ENCODE measurements around the gene SNUPN. TPM values are rescaled to one million over a fixed set of nuclear protein-coding genes. Genes with fewer than 3 reads are reported as not detected.
"Not testable (repeated sequence)": the region's sequence is repeated elsewhere in the genome, so short reads cannot be mapped to it uniquely, and the experiment has no call there.

SNUPN gene
- total RNA-seq, 1 experiment from 2014 or later, result 19.2 TPM

DNA sequence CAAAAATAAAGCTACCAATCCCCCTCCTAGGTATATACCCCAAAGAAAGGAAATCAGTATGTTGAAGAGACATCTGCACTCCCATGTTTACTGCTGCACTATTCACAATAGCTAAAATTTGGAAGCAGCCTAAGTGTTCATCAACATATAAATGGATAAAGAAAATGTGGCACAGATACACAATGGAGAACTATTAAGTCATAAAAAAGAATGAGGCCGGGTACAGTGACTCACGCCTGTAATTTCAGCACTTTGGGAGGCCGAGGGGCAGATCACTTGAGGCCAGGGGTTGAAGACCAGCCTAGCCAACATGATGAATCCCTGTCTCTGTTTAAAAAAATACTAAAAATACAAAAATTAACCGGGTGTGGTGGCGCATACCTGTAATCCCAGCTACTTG, 36.5 kb downstream of the SNUPN start:
- Histone ChIP-seq H3K36me3 (replicated peaks; ENCODE audit: control insufficient read depth, insufficient read depth, low read length) (no peaks in the 10 kb centered on the region), H3K27me3 (ENCODE audit: control insufficient read depth, insufficient read depth, low read length) (no peaks in the 10 kb centered on the region), H3K4me3 (ENCODE audit: insufficient read depth, low read depth, low read length) (no peak overlapping the region)
- DNase-seq, result no peak

DNA sequence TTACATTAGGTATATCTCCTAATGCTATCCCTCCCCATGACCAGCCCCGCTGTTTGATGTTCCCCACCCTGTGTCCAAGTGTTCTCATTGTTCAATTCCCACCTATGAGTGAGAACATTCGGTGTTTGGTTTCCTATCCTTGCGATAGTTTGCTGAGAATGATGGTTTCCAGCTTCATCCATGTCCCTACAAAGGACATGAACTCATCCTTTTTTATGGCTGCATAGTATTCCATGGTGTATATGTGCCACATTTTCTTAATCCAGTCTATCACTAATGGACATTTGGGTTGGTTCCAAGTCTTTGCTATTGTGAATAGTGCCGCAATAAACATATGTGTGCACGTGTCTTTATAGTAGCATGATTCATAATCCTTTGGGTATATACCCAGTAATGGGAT, 39.1 kb downstream of the SNUPN start:
- not testable (repeated sequence) for H3K36me3 ChIP-seq (replicated peaks; ENCODE audit: control insufficient read depth, insufficient read depth, low read length); H3K4me3 ChIP-seq (ENCODE audit: insufficient read depth, low read depth, low read length); H3K27me3 ChIP-seq (ENCODE audit: control insufficient read depth, insufficient read depth, low read length); DNase-seq

DNA sequence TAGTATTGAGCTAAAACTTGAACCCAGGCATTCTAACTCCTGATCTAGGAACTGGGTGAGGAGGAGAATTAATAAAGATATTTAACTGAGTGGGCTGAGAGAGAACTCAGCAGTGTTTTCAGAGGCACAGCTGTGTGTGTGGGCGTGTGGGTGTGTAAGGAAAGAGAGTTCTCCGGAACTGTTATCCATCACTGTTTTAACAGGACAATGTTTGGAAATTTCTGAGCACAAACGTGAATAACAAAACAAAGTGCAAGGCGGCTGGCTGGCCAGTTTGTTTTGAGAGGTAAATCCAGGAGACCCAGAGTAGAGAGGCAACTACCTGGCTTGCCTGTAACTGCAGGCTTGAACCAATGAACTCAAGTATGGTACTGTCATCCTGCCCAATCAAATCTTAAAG, 41.4 kb downstream of the SNUPN start:
- Histone ChIP-seq H3K36me3 (replicated peaks; ENCODE audit: control insufficient read depth, insufficient read depth, low read length) (no peaks in the 10 kb centered on the region), H3K27me3 (ENCODE audit: control insufficient read depth, insufficient read depth, low read length) (no peaks in the 10 kb centered on the region), H3K4me3 (ENCODE audit: insufficient read depth, low read depth, low read length) (no peak overlapping the region)
- no peak for DNase-seq

DNA sequence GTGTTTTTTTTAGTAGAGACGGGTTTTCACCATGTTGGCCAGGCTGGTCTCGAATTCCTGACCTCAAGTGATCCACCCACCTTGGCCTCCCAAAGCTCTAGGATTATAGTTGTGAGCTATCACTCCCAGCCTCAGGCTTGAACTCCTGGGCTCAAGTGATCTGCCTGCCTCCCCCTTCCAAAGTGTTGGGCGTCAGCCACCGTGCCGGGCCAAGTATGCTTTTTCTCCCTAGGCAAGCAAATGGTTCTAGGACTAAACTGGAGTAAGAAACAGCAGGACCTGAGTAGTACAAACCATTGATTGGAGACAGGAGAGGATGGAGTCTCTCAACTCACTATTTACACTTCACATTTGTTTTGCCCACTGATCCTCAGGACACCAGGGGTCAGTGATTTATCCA, 41.8 kb downstream of the SNUPN start:
- DNase-seq, result no peak
- H3K27me3 ChIP-seq (ENCODE audit: control insufficient read depth, insufficient read depth, low read length), result no peaks in the 10 kb centered on the region
- H3K4me3 ChIP-seq (ENCODE audit: insufficient read depth, low read depth, low read length), result no peak overlapping the region
- no peaks in the 10 kb centered on the region for H3K36me3 ChIP-seq (replicated peaks; ENCODE audit: control insufficient read depth, insufficient read depth, low read length)

DNA sequence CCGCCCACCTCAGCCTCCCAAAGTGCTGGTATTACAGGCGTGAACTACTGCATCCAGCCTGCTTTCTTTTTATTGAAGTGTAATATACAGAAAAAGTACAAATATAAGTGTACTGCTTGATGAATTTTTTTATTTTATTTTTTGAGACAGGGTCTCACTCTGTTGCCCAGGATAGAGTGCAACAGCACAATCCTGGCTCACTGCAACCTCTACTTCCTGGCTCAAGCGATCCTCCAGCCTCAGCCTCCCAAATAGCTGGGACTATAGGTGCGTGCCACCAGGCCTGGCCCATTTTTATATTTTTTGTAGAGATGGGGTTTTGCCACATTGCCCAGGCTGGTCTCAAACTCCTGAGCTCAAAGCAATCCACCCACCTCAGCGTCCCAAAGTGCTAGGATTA, 42.6 kb downstream of the SNUPN start:
- not testable (repeated sequence) for H3K27me3 ChIP-seq (ENCODE audit: control insufficient read depth, insufficient read depth, low read length); H3K4me3 ChIP-seq (ENCODE audit: insufficient read depth, low read depth, low read length); H3K36me3 ChIP-seq (replicated peaks; ENCODE audit: control insufficient read depth, insufficient read depth, low read length); DNase-seq

DNA sequence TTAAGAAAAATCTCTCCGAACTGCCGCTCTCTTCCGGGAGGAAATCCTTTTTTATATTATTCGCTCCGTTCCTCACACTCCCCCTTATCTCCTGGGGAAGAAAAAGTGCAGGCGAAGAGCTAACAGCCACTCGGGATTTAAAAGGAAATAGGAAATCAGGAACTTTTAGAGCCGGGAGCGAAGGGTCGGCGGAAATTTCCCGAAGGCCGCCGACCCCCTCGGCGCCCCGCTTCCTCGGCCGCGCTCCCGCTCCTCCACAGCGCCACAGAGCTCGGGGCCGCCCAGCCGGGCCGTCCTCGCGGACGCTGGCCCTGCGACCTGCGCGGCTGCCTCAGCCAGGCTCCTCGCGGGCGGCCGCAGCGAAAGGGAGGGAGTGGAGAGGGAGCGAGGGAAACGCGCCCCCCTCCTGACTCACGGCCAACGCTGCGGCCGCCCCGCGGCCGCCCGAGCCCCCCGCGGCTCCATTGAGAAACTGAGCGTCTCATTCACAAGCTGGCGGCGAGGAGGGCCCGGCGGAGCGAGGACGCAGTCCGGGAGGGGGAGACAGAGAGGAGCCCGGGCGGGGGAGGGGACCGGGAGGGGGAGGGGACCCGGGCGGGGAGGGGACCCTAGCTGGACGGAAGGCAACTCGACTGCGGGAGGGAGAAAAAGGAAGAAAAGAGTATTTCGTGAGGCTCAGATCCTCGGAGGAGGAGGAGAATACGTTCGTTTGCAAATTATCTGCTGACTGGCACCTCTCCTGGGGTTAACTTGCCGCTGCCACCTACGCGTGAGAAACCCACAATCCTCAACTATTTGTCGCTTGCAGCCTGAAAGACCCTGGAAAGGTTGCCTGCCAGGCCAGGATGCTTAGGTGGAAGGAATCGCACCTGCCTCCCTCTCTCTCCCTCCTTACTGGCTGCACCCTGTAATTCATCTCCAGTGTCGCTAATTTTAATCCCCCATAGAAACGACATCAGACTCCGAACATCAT, 46.3 kb downstream of the SNUPN start, which contains the start of gene PTPN9:
Gene PTPN9, minus strand, starts transcription at position 368 of the 973 bp plus-strand sequence. CDS start 539 bp downstream, outside the sequence.
- peak; percentile 98 for DNase-seq
- no peaks in the 10 kb centered on the region for H3K27me3 ChIP-seq (ENCODE audit: control insufficient read depth, insufficient read depth, low read length)
- no peaks in the 10 kb centered on the region for H3K36me3 ChIP-seq (replicated peaks; ENCODE audit: control insufficient read depth, insufficient read depth, low read length)

DNA sequence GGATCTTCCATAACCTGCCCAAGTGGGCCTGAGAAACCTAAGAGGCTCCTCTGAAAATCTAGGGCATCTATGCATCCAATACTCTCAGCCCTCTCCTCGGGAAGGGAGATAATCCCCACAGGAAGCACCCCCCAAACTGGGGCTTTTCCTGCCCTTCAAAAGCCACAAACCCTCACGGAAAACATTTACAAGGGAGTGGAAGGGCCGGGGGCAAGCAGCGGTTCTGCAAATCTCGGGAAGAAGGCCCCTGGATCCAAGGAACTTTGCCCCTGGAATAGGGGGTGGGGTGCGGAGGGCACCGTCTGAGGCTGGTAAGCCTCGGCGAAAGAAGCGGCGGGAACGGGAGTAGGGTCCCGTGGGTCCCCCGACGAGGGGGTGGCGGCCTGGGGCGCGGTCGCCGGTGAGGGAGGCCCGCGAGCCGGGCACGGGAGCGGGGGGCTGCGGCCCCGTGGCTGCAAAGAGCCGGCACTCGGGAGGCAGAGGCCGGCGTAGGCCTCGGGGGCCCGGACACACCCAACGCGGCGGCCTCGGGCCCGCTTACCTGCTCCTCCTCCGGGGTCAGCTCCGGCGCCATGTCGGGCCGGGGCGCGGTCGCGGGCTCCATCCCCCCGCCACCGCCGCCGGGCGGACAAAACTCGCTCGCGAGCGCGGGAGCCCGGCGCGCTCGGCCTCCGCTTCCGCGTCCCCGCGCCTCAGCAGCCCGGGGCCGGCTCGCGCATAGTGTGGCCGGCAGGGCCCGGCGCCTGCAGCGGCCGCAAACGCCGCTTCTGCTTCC, 47.2 kb downstream of the SNUPN start:
- Histone ChIP-seq H3K36me3 (replicated peaks; ENCODE audit: control insufficient read depth, insufficient read depth, low read length) (no peaks in the 10 kb centered on the region), H3K4me3 (ENCODE audit: insufficient read depth, low read depth, low read length) (peak overlapping the region; percentile 52), H3K27me3 (ENCODE audit: control insufficient read depth, insufficient read depth, low read length) (no peaks in the 10 kb centered on the region)
- peak; percentile 76 for DNase-seq

More for the DNA sequence above, 46.3 kb downstream of the SNUPN start, which contains the start of gene PTPN9:
- H3K4me3 ChIP-seq (ENCODE audit: insufficient read depth, low read depth, low read length), result peak within 1 kb of the TSS; percentile 52

DNA sequence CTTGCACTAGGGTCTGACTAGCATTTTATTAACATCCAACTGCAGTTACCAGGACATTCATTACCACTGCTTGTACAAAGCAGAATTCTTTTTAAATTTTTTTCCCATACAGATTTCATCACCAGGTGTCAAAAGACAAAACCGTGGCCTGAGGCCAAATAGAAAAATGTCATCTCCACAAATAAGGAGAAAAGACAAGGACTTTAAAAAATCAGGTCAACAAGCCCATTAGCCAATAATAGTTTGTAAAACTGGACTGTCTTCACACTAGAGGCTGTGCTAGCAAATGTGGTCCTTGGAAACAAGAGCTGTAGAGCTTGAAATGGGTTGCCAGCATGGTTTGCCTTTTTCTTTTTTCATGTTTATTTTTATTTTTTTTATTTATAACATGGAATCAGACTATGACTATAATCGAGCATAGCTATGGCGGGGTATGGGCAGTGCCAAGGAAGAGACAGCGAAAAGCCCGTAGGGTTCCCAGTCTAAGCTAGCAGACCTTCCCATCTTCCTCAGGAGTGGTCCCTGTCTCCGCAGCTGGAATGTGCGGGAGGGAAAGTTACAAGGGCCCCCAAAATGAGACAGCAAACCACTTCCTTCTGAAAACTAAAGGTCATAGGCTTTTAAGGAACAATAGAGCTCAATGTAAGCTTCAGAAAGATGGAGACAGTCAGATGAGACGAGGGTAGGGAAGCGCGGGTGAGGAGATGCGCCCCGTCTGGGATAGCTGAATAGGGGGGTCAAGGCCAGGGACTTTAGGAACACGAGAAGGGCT, 47.9 kb downstream of the SNUPN start:
- Histone ChIP-seq H3K4me3 (ENCODE audit: insufficient read depth, low read depth, low read length) (peak overlapping the region; percentile 52), H3K36me3 (replicated peaks; ENCODE audit: control insufficient read depth, insufficient read depth, low read length) (no peaks in the 10 kb centered on the region), H3K27me3 (ENCODE audit: control insufficient read depth, insufficient read depth, low read length) (no peaks in the 10 kb centered on the region)
- DNase-seq, result peak; percentile 49

DNA sequence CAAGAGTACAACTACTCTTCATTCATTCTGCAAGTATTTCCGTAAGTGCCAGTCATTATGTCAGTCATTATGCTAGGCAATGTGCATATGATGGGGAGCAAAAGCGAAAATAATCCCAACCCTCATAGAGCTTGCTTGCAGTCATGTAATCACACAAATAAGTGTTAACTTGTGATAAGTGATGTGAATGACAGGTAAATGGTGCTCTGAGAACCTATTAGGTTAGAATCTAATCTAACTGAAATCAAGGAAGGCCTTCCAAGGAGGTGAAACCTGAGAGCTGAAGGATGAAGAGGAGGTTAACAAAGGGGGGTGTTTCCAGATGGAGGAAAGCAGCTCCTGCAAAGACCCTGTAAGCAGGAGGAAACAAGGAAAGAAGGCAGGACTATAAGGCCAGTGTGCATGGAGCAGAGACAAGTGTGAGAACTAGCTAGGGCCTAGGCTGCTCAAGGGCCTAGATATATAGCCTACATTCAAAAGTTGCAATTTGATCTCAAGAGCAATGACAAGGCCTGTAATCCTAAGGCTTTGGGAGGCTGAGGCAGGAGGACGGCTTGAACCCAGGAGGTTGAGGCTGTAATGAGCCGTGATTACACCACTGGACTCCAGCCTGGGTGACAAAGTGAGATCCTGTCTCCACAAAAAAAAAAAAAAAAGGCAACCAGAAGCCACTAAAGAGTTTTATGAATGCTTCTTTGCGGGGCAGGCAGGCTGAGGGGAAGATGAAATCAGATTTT, 51.7 kb downstream of the SNUPN start:
- peak; percentile 59 for DNase-seq
- Histone ChIP-seq H3K27me3 (ENCODE audit: control insufficient read depth, insufficient read depth, low read length) (no peaks in the 10 kb centered on the region), H3K36me3 (replicated peaks; ENCODE audit: control insufficient read depth, insufficient read depth, low read length) (no peaks in the 10 kb centered on the region), H3K4me3 (ENCODE audit: insufficient read depth, low read depth, low read length) (no peak overlapping the region)

DNA sequence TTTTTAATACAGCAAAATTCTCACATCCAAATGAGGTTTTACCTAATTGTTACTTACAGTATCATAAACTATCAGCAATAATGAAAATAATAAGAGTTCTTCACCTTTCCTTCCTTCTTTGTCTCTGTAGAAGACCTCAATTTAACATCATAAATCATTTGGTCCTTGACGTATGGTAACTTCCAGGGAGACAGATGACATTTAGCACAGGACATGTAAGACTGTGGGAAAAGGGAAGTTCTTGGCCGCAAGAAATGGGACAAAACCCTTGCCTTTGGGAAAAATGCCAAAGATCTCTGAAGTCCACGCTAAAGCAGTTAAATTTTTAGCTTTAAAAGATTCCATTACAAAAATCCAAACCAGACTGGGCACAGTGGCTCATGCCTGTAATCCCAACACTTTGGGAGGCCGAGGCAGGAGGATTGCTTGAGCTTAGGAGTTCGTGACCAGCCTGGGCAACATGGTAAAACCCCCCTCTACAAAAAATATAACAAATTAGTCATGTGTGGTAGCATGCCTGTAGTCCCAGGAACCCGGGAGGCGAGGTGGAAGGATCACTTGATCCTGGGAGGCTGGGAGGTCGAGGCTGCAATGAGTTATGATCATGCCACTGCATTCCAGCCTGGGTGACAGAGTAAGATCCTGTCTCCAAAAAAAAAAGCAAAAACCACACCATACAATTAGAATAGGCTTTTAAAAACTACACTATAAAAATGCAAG, 55.2 kb downstream of the SNUPN start:
- no peaks in the 10 kb centered on the region for H3K36me3 ChIP-seq (replicated peaks; ENCODE audit: control insufficient read depth, insufficient read depth, low read length)
- H3K27me3 ChIP-seq (ENCODE audit: control insufficient read depth, insufficient read depth, low read length), result no peaks in the 10 kb centered on the region
- H3K4me3 ChIP-seq (ENCODE audit: insufficient read depth, low read depth, low read length), result no peak overlapping the region
- DNase-seq, result no peak

DNA sequence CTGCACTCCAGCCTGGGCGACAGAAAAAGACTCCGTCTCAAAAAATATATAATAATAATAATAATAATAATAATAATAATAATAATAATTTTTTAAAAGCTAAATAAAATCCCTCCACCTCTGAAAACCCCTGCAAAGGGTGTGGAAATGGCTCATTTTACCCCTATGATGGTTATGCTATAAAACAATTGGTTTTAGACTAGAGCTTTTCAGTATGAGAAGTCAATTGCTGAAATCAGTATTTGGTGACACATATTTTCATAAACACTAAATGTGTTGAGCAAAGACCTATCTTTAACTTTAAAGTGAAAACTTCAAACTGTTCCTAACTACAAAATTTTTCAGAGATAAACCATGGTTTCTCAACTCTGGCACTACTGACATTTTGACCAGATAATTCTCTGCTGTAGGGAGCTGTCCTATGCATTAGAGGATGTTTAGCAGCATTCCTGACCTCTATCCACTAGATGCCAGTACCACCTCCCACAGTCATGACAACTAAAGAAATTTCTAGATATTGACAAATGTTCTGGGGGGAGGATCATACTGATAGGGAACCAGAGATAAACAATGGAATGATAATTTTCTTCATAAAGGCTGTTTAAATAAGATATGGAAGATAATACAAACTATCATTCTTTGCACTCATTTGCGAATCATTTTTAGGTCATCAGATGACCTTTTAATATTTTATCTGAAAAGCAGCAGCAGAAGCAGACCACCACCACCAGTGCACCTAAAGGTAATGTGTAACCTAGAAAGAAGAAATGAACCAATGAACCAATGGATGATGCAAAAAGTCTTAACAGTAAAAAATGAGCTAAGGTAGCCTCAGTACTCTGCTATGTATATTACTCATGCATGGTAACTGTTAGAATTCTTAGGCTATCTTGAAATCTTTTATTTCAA, 60.2 kb downstream of the SNUPN start:
- DNase-seq, result no peak
- H3K4me3 ChIP-seq (ENCODE audit: insufficient read depth, low read depth, low read length), result no peak overlapping the region
- H3K36me3 ChIP-seq (replicated peaks; ENCODE audit: control insufficient read depth, insufficient read depth, low read length), result no peaks in the 10 kb centered on the region; the same call in 1 of the 2 replicates
- no peaks in the 10 kb centered on the region for H3K27me3 ChIP-seq (ENCODE audit: control insufficient read depth, insufficient read depth, low read length)

DNA sequence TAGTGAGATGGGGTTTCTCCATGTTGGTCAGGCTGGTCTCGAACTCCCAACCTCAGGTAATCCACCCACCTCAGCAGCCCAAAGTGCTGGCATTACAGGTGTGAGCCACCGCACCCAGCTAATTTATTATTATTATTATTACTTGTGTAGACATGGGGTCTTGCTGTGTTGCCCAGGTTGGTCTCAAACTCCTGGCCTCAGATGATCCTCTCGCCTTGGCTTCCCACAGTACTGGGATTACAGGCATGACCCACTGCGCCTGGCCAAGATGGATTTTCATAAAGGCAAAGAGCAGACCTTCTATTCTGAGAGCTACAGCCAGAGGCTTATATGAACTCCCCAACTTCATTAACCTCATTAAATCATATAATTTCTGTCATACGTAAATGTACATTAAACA, 63.6 kb downstream of the SNUPN start:
- Histone ChIP-seq H3K36me3 (replicated peaks; ENCODE audit: control insufficient read depth, insufficient read depth, low read length) (no peaks in the 10 kb centered on the region; the same call in 1 of the 2 replicates), H3K27me3 (ENCODE audit: control insufficient read depth, insufficient read depth, low read length) (no peaks in the 10 kb centered on the region), H3K4me3 (ENCODE audit: insufficient read depth, low read depth, low read length) (no peak overlapping the region)
- DNase-seq, result no peak
